Measurements from ENCODE around the gene MRI1. TPM values are rescaled to one million over a fixed set of nuclear protein-coding genes. Genes with fewer than 3 reads are reported as not detected.

The MRI1 gene
- total RNA-seq, 1 donor from 2014 or later: 20.2 TPM

DNA sequence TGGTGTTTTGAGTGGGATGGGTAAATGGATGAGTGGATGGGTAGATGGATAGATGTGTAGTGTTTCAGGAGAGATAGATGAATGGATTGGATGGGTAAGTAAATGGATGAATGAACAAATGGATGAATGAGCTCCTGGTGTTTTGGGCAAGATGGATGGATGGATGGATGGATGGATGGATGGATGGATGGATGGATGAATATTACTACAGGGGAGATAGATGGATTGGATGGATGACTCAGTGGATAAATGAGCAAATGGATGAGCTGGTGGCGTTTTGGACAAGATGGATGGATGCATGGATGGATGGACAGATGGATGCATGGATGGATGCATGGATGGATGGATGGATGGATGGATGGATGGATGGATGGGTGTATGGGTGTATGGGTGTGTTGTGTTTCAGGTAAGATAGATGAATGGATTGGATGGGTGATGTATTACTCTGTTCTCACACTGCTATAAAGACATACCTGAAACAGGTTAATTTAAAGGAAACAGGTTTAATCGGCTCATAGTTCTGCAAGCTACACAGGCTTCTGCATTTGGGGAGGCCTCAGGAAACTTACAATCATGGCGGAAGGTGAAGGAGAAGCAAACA lies 43.2 kb downstream of the MRI1 start:
- Mint-ChIP-seq H3K27me3 (ENCODE audit: low read depth) (no peaks in the 10 kb centered on the region), H3K4me3 (ENCODE audit: unreplicated experiment) (no peak overlapping the region), H3K27ac (ENCODE audit: unreplicated experiment) (no peak overlapping the region), H3K9me3 (ENCODE audit: low read depth) (no peaks in the 10 kb centered on the region), H3K4me1 (ENCODE audit: low read depth) (no peaks in the 10 kb centered on the region), H3K36me3 (ENCODE audit: low read depth) (peaks cover 7% of the 10 kb centered on the region)
- TF ChIP-seq, protein P1, sequence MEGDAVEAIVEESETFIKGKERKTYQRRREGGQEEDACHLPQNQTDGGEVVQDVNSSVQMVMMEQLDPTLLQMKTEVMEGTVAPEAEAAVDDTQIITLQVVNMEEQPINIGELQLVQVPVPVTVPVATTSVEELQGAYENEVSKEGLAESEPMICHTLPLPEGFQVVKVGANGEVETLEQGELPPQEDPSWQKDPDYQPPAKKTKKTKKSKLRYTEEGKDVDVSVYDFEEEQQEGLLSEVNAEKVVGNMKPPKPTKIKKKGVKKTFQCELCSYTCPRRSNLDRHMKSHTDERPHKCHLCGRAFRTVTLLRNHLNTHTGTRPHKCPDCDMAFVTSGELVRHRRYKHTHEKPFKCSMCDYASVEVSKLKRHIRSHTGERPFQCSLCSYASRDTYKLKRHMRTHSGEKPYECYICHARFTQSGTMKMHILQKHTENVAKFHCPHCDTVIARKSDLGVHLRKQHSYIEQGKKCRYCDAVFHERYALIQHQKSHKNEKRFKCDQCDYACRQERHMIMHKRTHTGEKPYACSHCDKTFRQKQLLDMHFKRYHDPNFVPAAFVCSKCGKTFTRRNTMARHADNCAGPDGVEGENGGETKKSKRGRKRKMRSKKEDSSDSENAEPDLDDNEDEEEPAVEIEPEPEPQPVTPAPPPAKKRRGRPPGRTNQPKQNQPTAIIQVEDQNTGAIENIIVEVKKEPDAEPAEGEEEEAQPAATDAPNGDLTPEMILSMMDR (IDR thresholded peaks at IDR 0.05): no peak
- no peak for DNase-seq (ENCODE audit: low spot score)

DNA sequence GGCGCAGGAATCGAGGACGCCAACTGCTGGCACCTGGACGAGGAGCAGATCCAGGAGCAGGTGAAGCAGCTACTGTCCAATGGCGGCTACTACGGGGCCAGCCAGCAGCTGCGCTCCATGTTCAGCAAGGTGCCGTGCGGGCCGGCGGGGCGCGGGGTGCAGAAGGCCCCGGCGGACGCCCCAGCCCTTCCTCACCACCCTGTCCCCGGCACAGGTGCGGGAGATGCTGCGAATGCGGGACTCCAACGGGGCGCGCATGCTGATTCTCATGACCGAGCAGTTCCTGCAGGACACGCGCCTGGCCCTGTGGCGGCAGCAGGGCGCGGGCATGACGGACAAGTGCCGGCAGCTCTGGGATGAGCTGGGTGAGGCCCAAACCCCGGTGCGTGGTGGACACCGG lies 44.5 kb downstream of the MRI1 start:
- no peaks in the 10 kb centered on the region for H3K9me3 Mint-ChIP-seq (ENCODE audit: low read depth)
- H3K4me3 Mint-ChIP-seq (ENCODE audit: unreplicated experiment): no peak overlapping the region
- TF ChIP-seq, protein P1 (IDR thresholded peaks at IDR 0.05): no peak
- peak; percentile 91 for DNase-seq (ENCODE audit: low spot score)
- H3K36me3 Mint-ChIP-seq (ENCODE audit: low read depth): peaks cover 14% of the 10 kb centered on the region
- no peak overlapping the region for H3K27ac Mint-ChIP-seq (ENCODE audit: unreplicated experiment)
- no peaks in the 10 kb centered on the region for H3K4me1 Mint-ChIP-seq (ENCODE audit: low read depth)
- no peaks in the 10 kb centered on the region for H3K27me3 Mint-ChIP-seq (ENCODE audit: low read depth)

DNA sequence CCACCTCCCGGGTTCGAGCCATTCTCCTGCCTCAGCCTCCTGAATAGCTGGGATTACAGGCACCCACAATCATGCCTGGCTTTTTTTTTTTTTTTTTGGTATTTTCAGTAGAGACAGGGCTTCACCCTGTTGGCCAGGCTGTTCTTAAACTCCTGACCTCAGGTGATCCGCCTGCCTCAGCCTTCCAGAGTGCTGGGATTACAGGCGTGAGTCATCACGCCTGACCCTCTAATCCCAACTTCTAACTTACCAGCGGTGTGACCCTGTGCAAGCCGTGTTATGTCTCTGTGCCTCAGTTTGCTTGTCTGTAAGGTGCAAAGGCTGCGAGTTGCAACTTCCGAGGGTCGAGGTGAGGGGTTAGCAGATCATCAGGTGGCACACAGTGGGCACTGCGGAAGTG lies 48.2 kb downstream of the MRI1 start:
- Mint-ChIP-seq H3K9me3 (ENCODE audit: low read depth) (no peaks in the 10 kb centered on the region), H3K4me1 (ENCODE audit: low read depth) (no peaks in the 10 kb centered on the region), H3K4me3 (ENCODE audit: unreplicated experiment) (no peak overlapping the region), H3K36me3 (ENCODE audit: low read depth) (peaks cover 13% of the 10 kb centered on the region), H3K27ac (ENCODE audit: unreplicated experiment) (no peak overlapping the region), H3K27me3 (ENCODE audit: low read depth) (no peaks in the 10 kb centered on the region)
- no peak for DNase-seq (ENCODE audit: low spot score)
- TF ChIP-seq, protein P1 (IDR thresholded peaks at IDR 0.05): no peak

DNA sequence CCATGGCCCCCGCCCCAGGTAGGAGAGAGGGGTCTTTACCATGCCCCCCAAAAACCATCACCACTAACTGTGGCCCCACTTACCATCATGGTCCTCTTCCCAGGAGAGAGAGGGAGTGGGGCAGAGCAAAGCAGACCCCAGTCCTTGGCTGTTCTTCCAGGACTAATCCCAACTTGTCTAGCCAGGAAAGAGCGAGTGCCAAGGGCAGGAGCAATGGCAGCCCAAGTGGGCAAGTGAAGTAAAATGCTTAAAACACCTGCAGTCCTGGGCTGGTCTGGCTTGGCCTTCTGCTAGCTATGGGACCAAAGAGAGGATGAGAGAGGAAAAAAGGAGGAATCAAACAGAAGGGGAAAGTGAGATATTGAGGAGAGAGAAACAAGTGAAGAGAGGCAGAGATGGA lies 48.8 kb downstream of the MRI1 start:
- peaks cover 13% of the 10 kb centered on the region for H3K36me3 Mint-ChIP-seq (ENCODE audit: low read depth)
- H3K27me3 Mint-ChIP-seq (ENCODE audit: low read depth): no peaks in the 10 kb centered on the region
- no peak overlapping the region for H3K27ac Mint-ChIP-seq (ENCODE audit: unreplicated experiment)
- no peak for DNase-seq (ENCODE audit: low spot score)
- no peaks in the 10 kb centered on the region for H3K9me3 Mint-ChIP-seq (ENCODE audit: low read depth)
- TF ChIP-seq, protein P1 (IDR thresholded peaks at IDR 0.05): no peak
- no peaks in the 10 kb centered on the region for H3K4me1 Mint-ChIP-seq (ENCODE audit: low read depth)
- H3K4me3 Mint-ChIP-seq (ENCODE audit: unreplicated experiment): no peak overlapping the region

DNA sequence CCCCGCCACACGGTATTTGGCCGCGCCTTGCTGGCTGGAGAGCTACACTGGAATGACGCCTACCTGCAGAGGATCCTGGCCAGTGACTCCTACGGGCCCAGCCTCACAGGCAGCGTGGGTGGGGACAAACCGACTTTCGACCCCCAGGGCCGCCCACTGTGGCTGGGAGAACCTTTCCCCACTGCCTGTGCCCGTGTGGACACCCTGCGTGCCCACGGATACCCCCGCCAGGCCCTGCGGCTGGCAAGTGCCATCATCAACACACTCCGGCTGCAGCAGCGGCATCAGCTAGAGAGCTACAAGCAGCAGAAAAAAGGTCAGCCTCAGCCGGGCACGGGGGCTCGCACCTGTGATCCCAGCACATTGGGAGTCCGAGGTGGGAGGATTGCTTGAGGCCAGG lies 50.2 kb downstream of the MRI1 start:
- Mint-ChIP-seq H3K4me3 (ENCODE audit: unreplicated experiment) (no peak overlapping the region), H3K27me3 (ENCODE audit: low read depth) (no peaks in the 10 kb centered on the region), H3K9me3 (ENCODE audit: low read depth) (no peaks in the 10 kb centered on the region), H3K27ac (ENCODE audit: unreplicated experiment) (no peak overlapping the region), H3K4me1 (ENCODE audit: low read depth) (no peaks in the 10 kb centered on the region), H3K36me3 (ENCODE audit: low read depth) (peaks cover 10% of the 10 kb centered on the region)
- TF ChIP-seq, protein P1 (IDR thresholded peaks at IDR 0.05): no peak
- DNase-seq (ENCODE audit: low spot score): no peak
